K562 (cell line): ENCODE data around the gene CBFA2T3. TPM values are rescaled to one million over a fixed set of nuclear protein-coding genes. Genes with fewer than 3 reads are reported as not detected.

Source experiments
- ARID2 ChIP-seq: fragments of 450-650 bp; IDR thresholded peaks from 2 replicates; pipeline ENCODE4 v1.6.1; 2017; ENCODE audit warnings: antibody characterized with exemption, mild to moderate bottlenecking
- CREB1 ChIP-seq, 2 experiments: sonication (generic) in 1 of 2; formaldehyde crosslinking in 1 of 2; IDR thresholded peaks; 2 replicates each; pipeline versions ENCODE4 v1.6.1 to v1.8.0; 2012 to 2022; ENCODE audit warnings: inconsistent platforms in 1 of 2, mild to moderate bottlenecking in 1 of 2, missing genetic modification reagents in 1 of 2, moderate library complexity in 1 of 2
- FUS ChIP-seq: fragments of 200-400 bp; formaldehyde crosslinking; optimal IDR thresholded peaks from 2 replicates; pipeline ENCODE3; 2017; ENCODE audit warnings: low read depth, low read length
- HMG20B ChIP-seq: fragments of 250-450 bp; sonication (Bioruptor Pico); IDR thresholded peaks from 2 replicates; pipeline ENCODE4 v1.5.0; 2021; ENCODE audit warnings: mild to moderate bottlenecking
- LARP7 ChIP-seq: fragments of 450-650 bp; IDR thresholded peaks from 2 replicates; pipeline ENCODE4 v1.6.1; 2016
- MCM7 ChIP-seq, 2 experiments: fragments of 450-650 bp; IDR thresholded peaks; 2 replicates each; pipeline ENCODE4 v1.6.1; 2016 to 2018
- MEF2A ChIP-seq: IDR thresholded peaks from 2 replicates; pipeline ENCODE4 v1.6.1; 2011; ENCODE audit warnings: low read depth, mild to moderate bottlenecking, low read length, moderate library complexity; ENCODE audit not compliant: control insufficient read depth
- NFATC3 ChIP-seq: fragments of 450-650 bp; IDR thresholded peaks from 2 replicates; pipeline ENCODE4 v1.6.1; 2017; ENCODE audit warnings: mild to moderate bottlenecking
- NFIX ChIP-seq: fragments of 250-450 bp; sonication (Bioruptor Pico); IDR thresholded peaks from 2 replicates; pipeline ENCODE4 v1.4.0; 2020; ENCODE audit warnings: low read depth, mild to moderate bottlenecking, moderate library complexity
- NUFIP1 ChIP-seq: fragments of 450-650 bp; IDR thresholded peaks from 2 replicates; pipeline ENCODE4 v1.6.1; 2018; ENCODE audit not compliant: partially characterized antibody
- PHTF2 ChIP-seq: fragments of 250-450 bp; sonication (Bioruptor Pico); IDR thresholded peaks from 2 replicates; pipeline ENCODE4 v1.5.0; 2021; ENCODE audit warnings: mild to moderate bottlenecking
- RBM17 ChIP-seq: fragments of 200-400 bp; formaldehyde crosslinking; IDR thresholded peaks from 2 replicates; pipeline ENCODE4 v1.6.1; 2017; ENCODE audit warnings: low read depth, mild to moderate bottlenecking, low read length, borderline replicate concordance
- RCOR1 ChIP-seq, 2 experiments: IDR thresholded peaks; 2 replicates each; pipeline ENCODE4 v1.6.1; 2012; ENCODE audit warnings: low read depth in 2 of 2, low read length in 2 of 2, borderline replicate concordance in 1 of 2, improper control_type of control experiment in 1 of 2
- TRIM24 ChIP-seq, 2 experiments: fragments of 450-650 bp; IDR thresholded peaks; 2 replicates each; pipeline ENCODE4 v1.6.1; 2016
- ZBTB1 ChIP-seq: sonication (generic); formaldehyde crosslinking; IDR thresholded peaks from 2 replicates; pipeline ENCODE4 v1.8.1; 2023; ENCODE audit warnings: missing genetic modification reagents, low read depth, mild to moderate bottlenecking, borderline replicate concordance
- ZBTB33 ChIP-seq: sonication (generic); formaldehyde crosslinking; IDR thresholded peaks from 2 replicates; pipeline ENCODE4 v1.8.1; 2023; ENCODE audit warnings: mild to moderate bottlenecking, missing genetic modification reagents
- ZNF253 ChIP-seq: fragments of 250-450 bp; sonication (Bioruptor Pico); conservative IDR thresholded peaks from 2 replicates; pipeline ENCODE4 v1.6.1; 2021; ENCODE audit warnings: mild to moderate bottlenecking
- ZNF384 ChIP-seq: IDR thresholded peaks from 2 replicates; pipeline ENCODE4 v1.6.1; 2012; ENCODE audit warnings: low read depth, low read length, improper control_type of control experiment
- ZNF444 ChIP-seq: fragments of 250-450 bp; sonication (Bioruptor Pico); IDR thresholded peaks from 2 replicates; pipeline ENCODE4 v1.4.0; 2020; ENCODE audit warnings: mild to moderate bottlenecking, moderate library complexity
- ZNF512 ChIP-seq: IDR thresholded peaks from 2 replicates; pipeline ENCODE4 v1.6.1; 2016; ENCODE audit warnings: missing genetic modification characterization, missing compliant biosample characterization
- ZNF57 ChIP-seq: fragments of 450-650 bp; formaldehyde crosslinking; IDR thresholded peaks from 2 replicates; pipeline ENCODE4 v1.4.0; 2020; ENCODE audit warnings: mild to moderate bottlenecking, moderate library complexity
- ZNF589 ChIP-seq: fragments of 200-800 bp; sonication (Bioruptor generic); IDR thresholded peaks from 2 replicates; pipeline ENCODE4 v1.6.1; 2016; ENCODE audit warnings: low read depth, missing genetic modification characterization, missing compliant biosample characterization
- ZSCAN29 ChIP-seq: fragments of 450-650 bp; IDR thresholded peaks from 2 replicates; pipeline ENCODE4 v1.6.1; 2017
- polyA plus RNA-seq, 8 experiments: library from polyadenylated mRNA; depleted of rRNA in 4 of 8; stranded (reverse) in 5 of 8; unstranded in 3 of 8; fragments of >200 nt; fragmentation: Nextera tagmentation in 2 of 8; fragmentation: Illumina TruSeq in 1 of 8; extraction: Ambion mirVana in 2 of 8; extraction: Trizol in 1 of 8; gene quantifications; 2 replicates each; pipeline versions ENCODE4 v1.2.1 to v1.2.3, GENCODE V29; 2011 to 2014; ENCODE audit warnings: inconsistent platforms in 1 of 8, missing spikeins in 1 of 8
- total RNA-seq, 7 experiments: library from RNA; depleted of rRNA in 6 of 7; stranded (reverse); fragments of >200 nt in 6 of 7; fragmentation: Illumina TruSeq in 2 of 7; extraction: Trizol in 2 of 7; gene quantifications; 2 replicates each; pipeline versions ENCODE4 v1.2.1 to v1.2.3, GENCODE V29; 2011 to 2021; ENCODE audit warnings: low replicate concordance in 1 of 7
- TF ChIP-seq, protein P1 (sequence below): IDR thresholded peaks from 3 replicates; pipeline ENCODE4 v1.6.1; 2011; ENCODE audit warnings: borderline replicate concordance, mild to moderate bottlenecking, moderate library complexity; ENCODE audit not compliant: insufficient read length; ENCODE audit errors: extremely low read depth

CBFA2T3 gene
- total and polyA plus RNA-seq, 9 of the 15 experiments (the other 6 are each of a cell fraction or from before 2014, with no cell fraction given) = 2.3 to 145 (median 6.7) TPM

DNA sequence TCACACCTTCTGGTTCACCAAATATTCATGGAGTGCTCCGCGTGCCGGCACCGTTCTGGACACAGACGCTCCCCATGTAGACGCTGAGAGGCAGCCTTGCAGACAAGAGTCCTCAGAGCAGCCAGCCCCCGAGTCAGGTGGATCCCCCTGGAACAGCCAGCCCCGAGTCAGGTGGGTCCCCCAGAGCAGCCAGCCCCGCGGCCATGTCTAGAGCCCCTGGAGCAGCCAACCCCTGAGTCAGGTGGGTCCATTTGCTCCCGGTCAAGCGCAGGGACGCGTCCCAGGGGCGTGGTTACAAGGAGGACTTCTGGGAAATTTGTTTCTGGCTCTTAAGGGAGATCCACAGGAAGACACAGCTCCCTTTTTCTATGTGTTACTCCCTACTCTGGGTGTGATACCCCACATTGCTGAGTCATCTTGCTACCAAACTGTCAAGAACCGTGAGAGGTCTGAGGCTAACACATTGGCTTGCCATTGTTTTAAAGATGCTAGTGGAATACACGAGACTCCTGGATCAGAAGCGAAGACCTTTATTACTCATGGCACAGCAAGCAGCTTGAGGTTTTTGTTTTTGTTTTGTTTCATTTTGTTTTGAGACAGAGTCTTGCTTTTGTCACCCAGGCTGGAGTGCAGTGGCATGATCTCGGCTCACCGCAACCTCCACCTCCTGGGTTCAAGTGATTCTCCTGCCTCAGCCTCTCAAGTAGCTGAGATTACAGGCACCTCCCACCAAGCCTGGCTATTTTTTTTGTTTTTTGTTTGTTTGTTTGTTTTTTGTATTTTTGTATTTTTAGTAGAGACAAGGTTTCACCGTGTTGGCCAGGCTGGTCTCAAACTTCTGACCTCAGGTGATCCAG is 43.3 kb upstream of the CBFA2T3 start (continued):
- TF ChIP-seq RCOR1 (IDR thresholded peaks at IDR 0.05; ENCODE audit: borderline replicate concordance in 1 of 2, low read depth in 2 of 2, low read length in 2 of 2) (peak in 1 of 2 experiments; percentile 64; a peak in 2 of 4 replicates), ZNF444 (no peak), ZBTB1 (CRISPR knock-in tag) (no peak), TRIM24 (IDR thresholded peaks at IDR 0.05) (peak in 1 of 2 experiments; percentile 75; a peak in 1 of 4 replicates), MEF2A (no peak), NFIX (CRISPR knock-in tag) (no peak), ZNF589 (no peak), NFATC3 (no peak), MCM7 (IDR thresholded peaks at IDR 0.05) (no peak), ZSCAN29 (no peak), CREB1 (IDR thresholded peaks at IDR 0.05) (no peak), CREB1 (CRISPR knock-in tag; IDR thresholded peaks at IDR 0.05) (no peak), PHTF2 (no peak), ZBTB33 (CRISPR knock-in tag) (no peak), ZNF57 (CRISPR knock-in tag) (no peak), ZNF384 (no peak), FUS (no peak), HMG20B (CRISPR knock-in tag) (no peak), NUFIP1 (no peak), ZNF253 (no peak), RBM17 (no peak), LARP7 (no peak), ZNF512 (tag) (no peak), ARID2 (no peak)
- TF ChIP-seq, protein P1, sequence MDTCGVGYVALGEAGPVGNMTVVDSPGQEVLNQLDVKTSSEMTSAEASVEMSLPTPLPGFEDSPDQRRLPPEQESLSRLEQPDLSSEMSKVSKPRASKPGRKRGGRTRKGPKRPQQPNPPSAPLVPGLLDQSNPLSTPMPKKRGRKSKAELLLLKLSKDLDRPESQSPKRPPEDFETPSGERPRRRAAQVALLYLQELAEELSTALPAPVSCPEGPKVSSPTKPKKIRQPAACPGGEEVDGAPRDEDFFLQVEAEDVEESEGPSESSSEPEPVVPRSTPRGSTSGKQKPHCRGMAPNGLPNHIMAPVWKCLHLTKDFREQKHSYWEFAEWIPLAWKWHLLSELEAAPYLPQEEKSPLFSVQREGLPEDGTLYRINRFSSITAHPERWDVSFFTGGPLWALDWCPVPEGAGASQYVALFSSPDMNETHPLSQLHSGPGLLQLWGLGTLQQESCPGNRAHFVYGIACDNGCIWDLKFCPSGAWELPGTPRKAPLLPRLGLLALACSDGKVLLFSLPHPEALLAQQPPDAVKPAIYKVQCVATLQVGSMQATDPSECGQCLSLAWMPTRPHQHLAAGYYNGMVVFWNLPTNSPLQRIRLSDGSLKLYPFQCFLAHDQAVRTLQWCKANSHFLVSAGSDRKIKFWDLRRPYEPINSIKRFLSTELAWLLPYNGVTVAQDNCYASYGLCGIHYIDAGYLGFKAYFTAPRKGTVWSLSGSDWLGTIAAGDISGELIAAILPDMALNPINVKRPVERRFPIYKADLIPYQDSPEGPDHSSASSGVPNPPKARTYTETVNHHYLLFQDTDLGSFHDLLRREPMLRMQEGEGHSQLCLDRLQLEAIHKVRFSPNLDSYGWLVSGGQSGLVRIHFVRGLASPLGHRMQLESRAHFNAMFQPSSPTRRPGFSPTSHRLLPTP = no peak
